Retinal pigment epithelial cell (primary cell): ENCODE data around the gene GDF7.

Source experiments
- DNase-seq: peaks from one replicate; pipeline ENCODE4 v3.0.0-alpha.2; 2010; ENCODE audit warnings: low read depth
- H3K4me3 ChIP-seq: 2 replicates; pipeline ENCODE4 v1.5.1; 2011; ENCODE audit warnings: mild to moderate bottlenecking, low read length, control low read depth, moderate library complexity
- TF ChIP-seq, protein P1 (sequence below): conservative IDR thresholded peaks from 2 replicates; pipeline ENCODE4 v1.5.1; 2011; ENCODE audit warnings: low read depth, low read length, control low read depth, inconsistent platforms

GDF7 gene

DNA sequence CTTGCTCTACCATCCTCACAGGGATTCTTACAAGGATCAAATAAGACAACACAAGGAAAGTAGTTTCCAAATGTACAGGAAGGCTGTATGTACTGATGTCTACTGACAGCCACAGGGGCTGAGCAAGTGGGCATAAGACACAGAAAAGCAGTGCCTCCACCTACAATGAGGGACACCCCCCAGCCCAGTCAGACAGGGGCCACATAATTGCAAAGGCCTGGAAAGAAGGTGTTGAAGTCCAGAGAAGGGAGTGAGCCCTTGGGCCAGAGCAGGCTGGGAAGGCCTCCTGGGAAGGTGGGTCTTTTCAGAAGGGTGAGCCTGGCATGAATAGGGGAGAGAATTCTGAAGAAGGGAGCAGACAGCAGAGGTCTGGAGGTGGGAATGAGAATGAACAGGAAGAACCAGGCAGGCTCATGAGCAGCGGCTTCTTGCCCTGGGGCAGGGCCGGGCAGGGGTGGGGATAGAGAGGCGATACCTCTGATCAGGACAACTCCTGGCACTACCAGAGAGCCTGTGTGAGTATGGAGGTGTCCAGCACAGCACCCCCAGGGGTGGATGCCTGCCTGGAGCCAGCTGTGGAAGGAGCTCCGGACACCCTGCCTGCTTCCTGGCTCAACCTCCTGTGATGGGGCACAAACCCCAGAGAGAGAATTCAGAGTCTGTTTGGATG is 46.1 kb upstream of the GDF7 start:
- TF ChIP-seq, protein P1, sequence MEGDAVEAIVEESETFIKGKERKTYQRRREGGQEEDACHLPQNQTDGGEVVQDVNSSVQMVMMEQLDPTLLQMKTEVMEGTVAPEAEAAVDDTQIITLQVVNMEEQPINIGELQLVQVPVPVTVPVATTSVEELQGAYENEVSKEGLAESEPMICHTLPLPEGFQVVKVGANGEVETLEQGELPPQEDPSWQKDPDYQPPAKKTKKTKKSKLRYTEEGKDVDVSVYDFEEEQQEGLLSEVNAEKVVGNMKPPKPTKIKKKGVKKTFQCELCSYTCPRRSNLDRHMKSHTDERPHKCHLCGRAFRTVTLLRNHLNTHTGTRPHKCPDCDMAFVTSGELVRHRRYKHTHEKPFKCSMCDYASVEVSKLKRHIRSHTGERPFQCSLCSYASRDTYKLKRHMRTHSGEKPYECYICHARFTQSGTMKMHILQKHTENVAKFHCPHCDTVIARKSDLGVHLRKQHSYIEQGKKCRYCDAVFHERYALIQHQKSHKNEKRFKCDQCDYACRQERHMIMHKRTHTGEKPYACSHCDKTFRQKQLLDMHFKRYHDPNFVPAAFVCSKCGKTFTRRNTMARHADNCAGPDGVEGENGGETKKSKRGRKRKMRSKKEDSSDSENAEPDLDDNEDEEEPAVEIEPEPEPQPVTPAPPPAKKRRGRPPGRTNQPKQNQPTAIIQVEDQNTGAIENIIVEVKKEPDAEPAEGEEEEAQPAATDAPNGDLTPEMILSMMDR: no peak
- DNase-seq: no peak
- H3K4me3 ChIP-seq: no peak overlapping the region

DNA sequence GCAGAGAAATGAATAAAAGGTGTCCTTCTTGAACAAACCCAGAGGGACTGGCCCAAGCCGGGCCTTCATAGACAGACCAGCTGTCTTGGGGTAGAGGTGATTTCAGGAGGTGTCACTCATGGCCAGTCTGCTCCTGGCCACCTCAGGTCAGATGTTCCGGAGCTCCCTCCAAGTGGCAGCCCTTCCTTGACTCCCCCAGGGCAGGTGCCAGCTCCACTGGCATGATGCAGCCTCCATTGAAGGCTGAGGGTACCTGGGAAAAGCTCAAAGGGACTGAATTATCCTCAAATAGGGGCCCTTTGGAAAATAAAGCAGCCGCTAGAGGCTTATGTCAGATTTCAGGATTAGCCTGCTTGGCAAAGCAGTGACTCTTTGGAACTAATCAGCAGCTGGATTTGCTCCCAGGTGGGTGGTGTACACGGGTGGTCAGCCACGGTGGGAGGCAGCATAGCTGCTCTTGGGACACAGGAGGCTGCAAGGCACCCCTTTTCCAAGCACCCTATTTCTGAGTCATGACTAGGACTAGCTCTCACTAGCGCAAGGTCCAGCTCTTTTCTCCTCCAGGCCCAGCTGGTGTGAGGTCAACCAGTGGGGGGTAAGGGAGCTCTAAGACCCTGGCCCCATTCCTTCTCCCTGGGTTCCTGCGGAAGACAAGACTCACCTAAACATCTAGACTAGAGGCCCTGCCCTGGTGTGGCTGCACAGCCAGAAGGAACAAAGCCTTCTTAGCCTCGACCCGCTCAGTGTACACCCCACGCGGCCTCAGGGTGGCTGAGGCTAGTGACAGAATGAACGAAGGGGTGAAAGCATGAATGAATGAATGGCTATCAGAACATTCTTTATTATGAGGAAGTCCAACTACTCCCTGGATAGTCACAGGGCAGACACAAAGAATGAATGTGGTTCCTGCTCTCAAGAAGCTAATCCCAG is 45.3 kb upstream of the GDF7 start:
- TF ChIP-seq, protein P1: peak; percentile 6
- no peak for DNase-seq
- no peak overlapping the region for H3K4me3 ChIP-seq

DNA sequence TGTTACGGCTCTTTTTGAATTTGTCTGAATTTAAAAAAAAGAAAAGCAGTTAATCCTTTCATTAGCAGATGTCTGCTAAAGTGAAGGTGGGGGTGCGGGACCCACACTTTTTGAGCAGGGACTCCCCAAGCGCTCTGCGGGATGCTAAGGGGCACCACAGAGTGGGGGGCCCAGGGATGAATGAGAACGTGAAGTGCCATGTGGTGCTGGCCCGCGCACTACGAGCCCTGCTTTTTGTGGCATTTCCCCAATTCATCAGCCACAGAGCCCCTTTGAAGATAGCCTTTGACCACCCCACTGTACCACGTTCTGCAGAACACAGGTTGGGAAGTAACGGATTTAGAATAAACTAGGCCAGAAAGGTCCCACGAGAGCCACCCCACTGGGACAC is 44.7 kb upstream of the GDF7 start:
- DNase-seq: no peak
- H3K4me3 ChIP-seq: no peak overlapping the region
- TF ChIP-seq, protein P1: no peak

DNA sequence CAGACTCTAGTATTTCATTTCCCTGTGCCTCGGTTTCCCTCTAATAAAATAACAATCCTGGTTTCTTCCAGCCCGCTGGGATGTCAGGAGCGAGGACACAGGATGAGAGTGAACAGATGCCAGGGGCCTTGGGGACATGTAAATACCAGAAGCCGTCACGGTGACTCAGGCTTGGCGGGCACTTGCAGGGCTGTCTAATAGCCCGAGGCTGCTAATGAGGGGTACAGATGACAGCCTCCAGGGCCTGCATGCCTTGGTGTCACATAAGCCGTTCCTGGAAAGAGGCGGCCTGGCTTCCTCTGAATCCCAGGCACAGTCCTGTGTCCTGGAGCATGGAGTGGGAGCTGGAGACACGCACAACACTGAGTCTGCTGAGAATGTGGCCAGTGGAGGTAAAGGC is 44.2 kb upstream of the GDF7 start:
- H3K4me3 ChIP-seq: no peak overlapping the region
- no peak for DNase-seq
- TF ChIP-seq, protein P1: no peak

DNA sequence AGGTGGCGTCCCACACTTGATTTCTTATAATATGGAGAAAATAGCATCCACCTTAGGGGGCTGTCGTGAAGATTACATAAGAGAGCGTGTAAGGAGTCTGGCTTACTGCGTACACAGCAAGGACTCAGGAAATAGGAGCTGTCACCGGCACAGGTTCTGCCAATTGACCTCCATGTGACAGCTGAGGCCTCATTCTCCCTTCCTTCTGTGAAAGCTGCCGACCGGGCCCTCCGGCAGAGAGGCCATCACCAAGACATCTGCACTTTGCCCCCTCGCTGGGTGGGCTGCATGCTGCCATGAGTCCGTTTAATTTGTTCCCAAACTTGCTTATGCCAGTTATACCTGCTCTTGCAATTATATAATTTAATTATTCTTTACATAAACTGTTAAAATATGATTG is 43.7 kb upstream of the GDF7 start:
- TF ChIP-seq, protein P1: no peak
- H3K4me3 ChIP-seq: no peak overlapping the region
- no peak for DNase-seq

DNA sequence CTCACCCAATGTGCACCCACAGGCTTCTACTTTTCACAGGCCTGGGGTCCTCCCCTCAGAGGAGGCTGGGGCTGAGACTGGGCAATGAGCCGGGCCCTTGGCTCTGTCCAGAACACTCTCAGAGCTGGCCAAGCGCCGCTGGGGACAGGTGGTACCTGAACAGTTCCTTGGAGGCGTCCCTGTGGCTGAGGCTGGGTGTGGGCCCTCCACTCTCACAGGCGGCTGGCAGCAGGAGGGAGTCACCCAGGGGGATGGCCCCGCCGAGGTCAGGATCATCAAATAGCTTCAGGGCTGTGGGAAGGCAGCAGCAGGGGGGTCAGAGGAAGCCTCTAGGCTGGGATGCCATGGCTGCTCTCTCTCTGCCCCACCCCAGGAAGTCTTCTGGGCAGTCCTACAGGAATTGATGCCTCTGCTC is 43.2 kb upstream of the GDF7 start:
- TF ChIP-seq, protein P1: no peak
- no peak overlapping the region for H3K4me3 ChIP-seq
- no peak for DNase-seq
